ENCODE results near the gene NCF4.

- TF ChIP-seq ZNF830 (tag by site-specific recombination; IDR thresholded peaks at IDR 0.05; ENCODE audit: low read depth) (no peak), ZNF449 (tag by site-specific recombination; IDR thresholded peaks at IDR 0.05) (no peak), CTCF (tag by site-specific recombination; IDR thresholded peaks at IDR 0.05) (no peak), RBAK (tag by site-specific recombination; IDR thresholded peaks at IDR 0.05) (no peak), MEIS1 (CRISPR knock-in tag; IDR thresholded peaks at IDR 0.05; ENCODE audit: borderline replicate concordance) (no peak), ATF2 (tag by site-specific recombination; IDR thresholded peaks at IDR 0.05; ENCODE audit: low read depth) (no peak), ZNF302 (tag by site-specific recombination; IDR thresholded peaks at IDR 0.05; ENCODE audit: low read depth) (no peak), ZEB2 (tag by site-specific recombination; IDR thresholded peaks at IDR 0.05) (no peak), ZSCAN16 (tag by site-specific recombination; IDR thresholded peaks at IDR 0.05) (no peak), BCL11A (tag by site-specific recombination; IDR thresholded peaks at IDR 0.05; ENCODE audit: low read depth) (no peak)
Measured at GRCh38 chr22:36840106-36840505, 20.7 kb upstream of the NCF4 start.

Measured in HEK293 (cell line).